ENCODE measurements around the gene EPHB1.

- TF ChIP-seq EZH2 (IDR thresholded peaks at IDR 0.05; ENCODE audit: insufficient read depth, poor library complexity, severe bottlenecking) (no peak), EZH2phosphoT487 (IDR thresholded peaks at IDR 0.05; ENCODE audit: insufficient read depth, low read depth) (no peak)
Measured at GRCh38 chr3:135000465-135000864, 205.4 kb downstream of the EPHB1 start.
